Measurements from ENCODE around the gene SFT2D3.

DNA sequence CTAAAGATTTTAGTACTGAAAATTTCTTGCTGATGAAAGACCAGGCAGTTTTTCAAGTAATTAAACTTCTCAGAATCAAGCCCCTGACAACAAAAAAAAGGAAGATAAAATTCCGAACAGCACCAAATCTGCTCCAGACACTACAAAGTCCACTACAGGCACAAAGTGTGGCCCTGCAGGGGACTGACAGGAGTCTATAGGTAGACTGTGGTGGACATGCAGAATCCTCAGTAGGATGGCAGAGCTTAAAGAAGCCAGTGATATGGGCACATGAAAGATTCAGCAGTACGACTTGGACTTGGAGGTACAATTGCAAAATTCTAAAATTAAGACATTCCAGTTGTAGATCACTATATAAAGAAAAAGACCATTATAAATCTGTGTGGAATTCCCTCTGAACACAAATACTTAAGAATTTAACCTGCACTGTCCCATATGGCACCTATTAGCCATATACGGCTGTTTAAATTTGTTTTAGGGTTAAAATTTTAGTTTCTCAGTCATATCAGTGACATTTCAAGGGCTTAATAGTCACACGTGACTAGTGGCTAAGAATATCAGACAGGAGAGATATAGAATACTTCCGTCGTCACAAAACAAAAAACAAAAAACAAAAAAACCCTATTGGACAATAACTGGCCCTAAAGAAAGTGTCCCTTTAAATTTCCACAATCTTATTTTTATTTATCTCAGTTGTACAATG is 32.0 kb downstream of the SFT2D3 start:
- TF ChIP-seq POLR2A (IDR thresholded peaks at IDR 0.05; ENCODE audit: low read length) = no peak
- no peak for TF ChIP-seq GATA1 (IDR thresholded peaks at IDR 0.05; ENCODE audit: low read depth, low read length)

All from erythroblast (primary cell).